ENCODE measurements around the gene PSMC1.

GRCh38 chr14:90228478-90228877 lies 27.9 kb upstream of the PSMC1 start:
- no peak for TF ChIP-seq CTCF (IDR thresholded peaks at IDR 0.05)
- no peak for TF ChIP-seq EZH2 (IDR thresholded peaks at IDR 0.05; ENCODE audit: borderline replicate concordance, insufficient read depth, low read depth, low read length, poor library complexity, severe bottlenecking)
